ENCODE results near the gene RAB4A. TPM values are rescaled to one million over a fixed set of nuclear protein-coding genes. Genes with fewer than 3 reads are reported as not detected.
A peak's percentile ranks its signal among the peaks of the same experiment; 100 is the strongest.

The RAB4A gene
- total RNA-seq, 2 experiments from 2014 or later, result 22.9 to 25.9 TPM

GRCh38 chr1:229328598-229329362, 57.9 kb downstream of the RAB4A start:
- no peak for DNase-seq
- no peak overlapping the region for H3K4me3 Mint-ChIP-seq
- intact Hi-C loops (cut with micrococcal nuclease), result no loop called here

GRCh38 chr1:229334269-229334668, 63.4 kb downstream of the RAB4A start:
- peaks cover 6% of the 10 kb centered on the region for H3K9me3 Mint-ChIP-seq
- peaks cover 14% of the 10 kb centered on the region for H3K36me3 Mint-ChIP-seq
- no peak overlapping the region for H3K27ac Mint-ChIP-seq

More at GRCh38 chr1:229328598-229329362, 57.9 kb downstream of the RAB4A start:
- H3K27me3 Mint-ChIP-seq, result no peaks in the 10 kb centered on the region
- ChIA-PET CTCF (no interaction called here), POLR2A (no interaction called here)
- H3K4me1 Mint-ChIP-seq (ENCODE audit: low read depth), result peaks cover 34% of the 10 kb centered on the region
- no peaks in the 10 kb centered on the region for H3K9me3 Mint-ChIP-seq
- peaks cover 22% of the 10 kb centered on the region for H3K36me3 Mint-ChIP-seq
- H3K27ac Mint-ChIP-seq, result no peak overlapping the region

GRCh38 chr1:229334716-229335115, 63.8 kb downstream of the RAB4A start:
- Mint-ChIP-seq H3K36me3 (peaks cover 14% of the 10 kb centered on the region), H3K27me3 (no peaks in the 10 kb centered on the region), H3K4me3 (no peak overlapping the region), H3K4me1 (ENCODE audit: low read depth) (peaks cover 30% of the 10 kb centered on the region), H3K27ac (no peak overlapping the region), H3K9me3 (peaks cover 6% of the 10 kb centered on the region)
- no peak for DNase-seq
- CTCF ChIA-PET, result interaction anchor here (2.0 kb wide), 1 partner anchor 77 kb away, joined by 5 read pairs; no protein-coding TSS in a partner anchor
- POLR2A ChIA-PET, result no interaction called here
- intact Hi-C loops (cut with micrococcal nuclease), result no loop called here

More at GRCh38 chr1:229334269-229334668, 63.4 kb downstream of the RAB4A start:
- ChIA-PET POLR2A (no interaction called here), CTCF (interaction anchor here (2.0 kb wide), 1 partner anchor 76 kb away, joined by 5 read pairs; no protein-coding TSS in a partner anchor)
- Mint-ChIP-seq H3K4me1 (ENCODE audit: low read depth) (peaks cover 26% of the 10 kb centered on the region), H3K27me3 (no peaks in the 10 kb centered on the region), H3K4me3 (no peak overlapping the region)
- intact Hi-C loops (cut with micrococcal nuclease), result no loop called here
- no peak for DNase-seq

- ChIA-PET POLR2A (no interaction called here), CTCF (interaction anchor here (0.6 to 0.7 kb wide), 2 partner anchors 21 to 524 kb away, joined by 3 read pairs; no protein-coding TSS in a partner anchor)
- H3K4me1 Mint-ChIP-seq (ENCODE audit: low read depth), result peaks cover 44% of the 10 kb centered on the region
- no peak overlapping the region for H3K4me3 Mint-ChIP-seq
- H3K27ac Mint-ChIP-seq, result no peak overlapping the region
- intact Hi-C loops (cut with micrococcal nuclease), result loop anchor here (1.0 kb wide), 1 partner anchor 43 kb away; no protein-coding TSS in a partner anchor
- no peaks in the 10 kb centered on the region for H3K27me3 Mint-ChIP-seq
- H3K9me3 Mint-ChIP-seq, result peaks cover 6% of the 10 kb centered on the region
- peaks cover 14% of the 10 kb centered on the region for H3K36me3 Mint-ChIP-seq
- DNase-seq, result no peak
Measured at GRCh38 chr1:229336345-229336744, 65.4 kb downstream of the RAB4A start.

GRCh38 chr1:229339086-229339485, 68.2 kb downstream of the RAB4A start:
- peak overlapping the region; percentile 37 for H3K4me3 Mint-ChIP-seq
- CTCF ChIA-PET, result interaction anchor here (0.6 to 0.8 kb wide), 2 partner anchors 8 to 143 kb away, joined by 3 read pairs; no protein-coding TSS in a partner anchor
- intact Hi-C loops (cut with micrococcal nuclease), result loop anchor here (1.0 to 2.0 kb wide), 3 partner anchors 14 to 102 kb away; no protein-coding TSS in a partner anchor
- DNase-seq, result no peak
- POLR2A ChIA-PET, result no interaction called here
- H3K4me1 Mint-ChIP-seq (ENCODE audit: low read depth), result peaks cover 56% of the 10 kb centered on the region
- peaks cover 13% of the 10 kb centered on the region for H3K36me3 Mint-ChIP-seq
- H3K9me3 Mint-ChIP-seq, result peaks cover 6% of the 10 kb centered on the region
- no peaks in the 10 kb centered on the region for H3K27me3 Mint-ChIP-seq
- H3K27ac Mint-ChIP-seq, result peak overlapping the region; percentile 36

GRCh38 chr1:229339520-229339919, 68.6 kb downstream of the RAB4A start:
- Mint-ChIP-seq H3K4me3 (peak overlapping the region; percentile 37), H3K27me3 (peaks cover 2% of the 10 kb centered on the region), H3K4me1 (ENCODE audit: low read depth) (peaks cover 60% of the 10 kb centered on the region), H3K36me3 (peaks cover 10% of the 10 kb centered on the region), H3K27ac (peak overlapping the region; percentile 36), H3K9me3 (peaks cover 2% of the 10 kb centered on the region)
- POLR2A ChIA-PET, result no interaction called here
- peak; percentile 58 for DNase-seq
- CTCF ChIA-PET, result interaction anchor here (0.6 to 0.8 kb wide), 2 partner anchors 8 to 143 kb away, joined by 3 read pairs; no protein-coding TSS in a partner anchor
- intact Hi-C loops (cut with micrococcal nuclease), result loop anchor here (1.0 to 2.0 kb wide), 3 partner anchors 15 to 102 kb away; no protein-coding TSS in a partner anchor

GRCh38 chr1:229340496-229340895, 69.6 kb downstream of the RAB4A start:
- CTCF ChIA-PET, result no interaction called here
- Mint-ChIP-seq H3K4me1 (ENCODE audit: low read depth) (peaks cover 60% of the 10 kb centered on the region), H3K9me3 (peaks cover 2% of the 10 kb centered on the region), H3K27ac (peak overlapping the region; percentile 34), H3K27me3 (peaks cover 7% of the 10 kb centered on the region), H3K36me3 (peaks cover 3% of the 10 kb centered on the region), H3K4me3 (peak overlapping the region; percentile 81)
- intact Hi-C loops (cut with micrococcal nuclease), result loop anchor here (5.0 to 10.0 kb wide), 2 partner anchors 86 to 217 kb away; partner anchors contain the start of gene ABCB10
- POLR2A ChIA-PET, result interaction anchor here (0.6 kb wide), 1 partner anchor 66 kb away, joined by 4 read pairs; no protein-coding TSS in a partner anchor
- DNase-seq, result no peak

- Mint-ChIP-seq H3K27ac (peak overlapping the region; percentile 70), H3K4me1 (ENCODE audit: low read depth) (peaks cover 54% of the 10 kb centered on the region), H3K9me3 (peaks cover 2% of the 10 kb centered on the region), H3K36me3 (peaks cover 2% of the 10 kb centered on the region), H3K4me3 (peak overlapping the region; percentile 81), H3K27me3 (peaks cover 7% of the 10 kb centered on the region)
- peak; percentile 83 for DNase-seq
- ChIA-PET CTCF (interaction anchor here (0.6 to 1.5 kb wide), 5 partner anchors 11 to 317 kb away, joined by 3 to 4 read pairs (median 3); partner anchors contain the start of gene ABCB10), POLR2A (interaction anchor here (1.0 to 1.3 kb wide), 3 partner anchors 16 to 71 kb away, joined by 3 read pairs; partner anchors contain the start of gene RAB4A)
- intact Hi-C loops (cut with micrococcal nuclease), result loop anchor here (2.0 to 10.0 kb wide), 3 partner anchors 87 to 215 kb away; partner anchors contain the start of genes ABCB10 and NUP133
Measured at GRCh38 chr1:229341774-229342655, 71.1 kb downstream of the RAB4A start.

GRCh38 chr1:229342656-229343569, 72.0 kb downstream of the RAB4A start, which contains the start of gene CCSAP:
Gene CCSAP, minus strand, starts transcription at chr1:229343047. Its CDS starts 582 bp downstream, at chr1:229342465.
- H3K36me3 Mint-ChIP-seq, result no peaks in the 10 kb centered on the region
- peaks cover 2% of the 10 kb centered on the region for H3K9me3 Mint-ChIP-seq
- POLR2A ChIA-PET, result interaction anchor here (0.5 to 1.3 kb wide), 4 partner anchors 19 to 102 kb away, joined by 3 read pairs; partner anchors contain the start of gene RAB4A
- H3K27ac Mint-ChIP-seq, result peak within 1 kb of the TSS; percentile 70
- intact Hi-C loops (cut with micrococcal nuclease), result loop anchor here (2.0 to 10.0 kb wide), 3 partner anchors 88 to 214 kb away; partner anchors contain the start of genes ABCB10 and NUP133
- H3K4me1 Mint-ChIP-seq (ENCODE audit: low read depth), result peaks cover 46% of the 10 kb centered on the region
- peaks cover 7% of the 10 kb centered on the region for H3K27me3 Mint-ChIP-seq
- peak; percentile 58 for DNase-seq
- CTCF ChIA-PET, result interaction anchor here (1.0 to 1.5 kb wide), 3 partner anchors 85 to 216 kb away, joined by 3 to 5 read pairs (median 4); partner anchors contain the start of gene ABCB10
- peak within 1 kb of the TSS; percentile 81 for H3K4me3 Mint-ChIP-seq

GRCh38 chr1:229344139-229344538, 73.2 kb downstream of the RAB4A start:
- no peak overlapping the region for H3K27ac Mint-ChIP-seq
- intact Hi-C loops (cut with micrococcal nuclease), result loop anchor here (5.0 to 10.0 kb wide), 2 partner anchors 89 to 213 kb away; partner anchors contain the start of gene ABCB10
- CTCF ChIA-PET, result interaction anchor here (0.8 to 1.4 kb wide), 2 partner anchors 63 to 86 kb away, joined by 3 to 5 read pairs; no protein-coding TSS in a partner anchor
- no peaks in the 10 kb centered on the region for H3K36me3 Mint-ChIP-seq
- DNase-seq, result peak; percentile 63
- peaks cover 7% of the 10 kb centered on the region for H3K27me3 Mint-ChIP-seq
- peak overlapping the region; percentile 28 for H3K4me3 Mint-ChIP-seq
- POLR2A ChIA-PET, result no interaction called here
- peaks cover 2% of the 10 kb centered on the region for H3K9me3 Mint-ChIP-seq
- H3K4me1 Mint-ChIP-seq (ENCODE audit: low read depth), result peaks cover 35% of the 10 kb centered on the region

All from activated CD4-positive, alpha-beta memory T cell treated with anti-CD3 and anti-CD28 coated beads for 36 hours (primary cell).